GM19468 (cell line): ENCODE data around the gene SERPINB10.
"Not testable (repeated sequence)": the region's sequence is repeated elsewhere in the genome, so short reads cannot be mapped to it uniquely, and the experiment has no call there.

ENCODE experiments used
- ATAC-seq: cut with Tn5 transposase; IDR thresholded peaks from one replicate; pipeline ENCODE4 v1.9.1; 2021; ENCODE audit warnings: mild to moderate bottlenecking, moderate library complexity, moderate number of reproducible peaks; ENCODE audit not compliant: unreplicated experiment; ENCODE audit errors: extremely low read depth

SERPINB10 gene

DNA sequence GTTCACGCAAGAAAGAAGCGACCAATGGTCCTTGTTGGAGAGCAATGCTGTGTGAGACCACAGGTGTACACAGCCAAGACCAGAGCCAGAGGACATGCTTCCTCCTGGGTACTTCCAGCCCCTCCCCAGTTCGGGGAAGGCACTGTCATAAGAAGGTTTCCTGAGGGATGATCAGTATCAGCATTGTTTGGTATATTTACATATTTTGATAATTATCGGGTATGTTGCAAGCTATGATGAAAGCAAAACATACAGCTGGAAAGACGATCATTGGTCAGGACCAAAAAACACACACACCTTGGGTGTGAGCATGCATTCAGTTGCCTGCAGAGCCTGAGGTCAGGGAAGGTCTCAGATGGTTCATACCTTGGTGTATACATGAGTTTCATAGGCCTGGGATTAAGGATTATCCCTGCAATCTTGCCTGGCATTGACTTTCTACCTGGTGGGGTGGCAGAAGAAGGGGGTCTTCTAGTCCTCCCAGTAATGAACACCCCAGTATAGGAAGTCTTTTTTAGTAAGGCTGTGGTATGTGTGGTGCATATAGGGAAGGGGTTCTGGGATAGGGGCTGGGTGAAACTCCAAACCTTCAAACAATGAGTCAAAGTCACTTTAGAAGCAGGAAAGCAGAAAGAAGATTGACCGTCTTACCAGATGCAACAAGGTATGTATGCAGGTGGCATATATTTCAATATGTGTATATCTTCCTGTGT lies 17.4 kb upstream of the SERPINB10 start:
- no peak for ATAC-seq

DNA sequence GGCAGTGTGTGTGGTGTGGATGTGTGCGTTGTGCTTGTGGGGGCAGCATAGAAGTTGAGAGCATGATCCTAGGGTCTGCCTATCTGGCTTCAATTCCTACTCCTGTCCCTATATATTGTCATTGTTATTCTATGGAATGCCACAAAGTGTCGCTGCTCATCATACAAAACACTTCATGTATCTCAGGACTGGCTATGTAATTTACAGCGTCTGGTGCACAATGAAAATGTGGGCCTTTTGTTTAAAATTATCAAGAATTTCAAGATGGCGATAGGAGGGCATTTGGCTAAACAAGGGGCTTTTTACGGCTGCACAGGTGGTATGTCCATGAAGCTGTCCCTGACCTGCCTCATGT lies 16.8 kb upstream of the SERPINB10 start:
- ATAC-seq, result no peak

DNA sequence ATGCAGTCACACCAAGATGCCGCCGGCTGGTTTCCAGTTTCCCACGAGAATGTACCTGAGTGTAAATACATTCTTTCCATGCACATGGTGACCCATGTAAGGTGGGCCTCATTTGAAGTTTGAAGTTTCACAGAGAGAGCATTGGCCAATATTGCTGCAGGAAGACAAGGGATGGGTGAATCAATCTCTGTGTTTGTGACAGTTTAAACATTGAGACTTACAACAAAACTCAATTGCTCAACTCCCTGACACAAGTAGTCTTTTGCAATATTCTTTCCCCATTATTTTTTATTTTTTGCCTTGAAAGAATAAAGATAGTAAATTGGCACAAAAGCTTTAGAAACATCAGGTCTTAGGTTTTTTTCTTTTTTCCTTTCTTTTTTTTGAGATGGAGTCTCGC lies 15.2 kb upstream of the SERPINB10 start:
- no peak for ATAC-seq

DNA sequence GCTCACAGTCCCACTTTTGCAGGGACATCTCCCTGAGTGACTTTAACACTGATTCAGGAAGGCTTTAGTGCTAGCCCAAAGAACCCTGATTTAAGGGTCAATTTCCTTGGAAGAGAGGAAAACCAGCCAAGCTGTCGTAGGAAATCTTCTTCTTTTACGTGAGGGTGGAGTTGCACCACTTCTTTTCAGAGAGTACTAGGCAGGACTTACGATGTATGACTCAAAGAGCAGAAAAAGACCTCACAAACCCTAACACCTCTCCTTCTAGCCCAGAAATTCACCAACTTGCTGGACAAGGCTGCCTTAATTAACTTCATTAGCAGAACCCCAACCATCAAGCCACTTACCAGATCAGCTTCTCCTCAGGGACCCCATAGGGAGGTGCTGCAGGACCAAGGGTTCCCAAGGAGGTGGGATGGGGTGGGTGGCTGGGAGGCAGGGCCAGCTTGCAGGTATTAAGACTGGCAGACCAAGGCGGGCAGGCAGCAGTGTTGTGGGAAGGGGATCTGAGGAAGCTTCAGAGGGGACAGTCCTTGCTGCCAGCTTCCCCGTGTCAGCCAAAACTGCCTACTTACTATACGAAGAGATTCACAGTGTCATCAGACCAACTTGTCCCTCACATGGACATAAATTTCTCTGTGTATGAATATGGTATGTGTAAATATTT lies 13.5 kb upstream of the SERPINB10 start:
- ATAC-seq, result no peak

DNA sequence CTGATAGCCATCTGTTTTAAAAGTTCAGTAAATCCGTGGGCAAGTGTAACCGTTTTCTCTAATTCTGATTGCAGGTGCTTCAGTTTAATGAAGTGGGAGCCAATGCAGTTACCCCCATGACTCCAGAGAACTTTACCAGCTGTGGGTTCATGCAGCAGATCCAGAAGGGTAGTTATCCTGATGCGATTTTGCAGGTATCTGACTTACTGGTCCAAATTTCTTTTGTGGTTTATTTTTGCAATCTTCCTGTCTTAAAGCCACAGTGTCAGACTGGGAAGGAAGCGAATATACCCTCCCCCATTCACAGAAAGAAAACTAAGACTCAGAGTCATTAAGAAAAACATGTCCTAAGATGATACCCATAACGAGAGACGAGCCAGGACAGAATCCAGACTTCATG lies 12.6 kb upstream of the SERPINB10 start:
- ATAC-seq, result no peak

DNA sequence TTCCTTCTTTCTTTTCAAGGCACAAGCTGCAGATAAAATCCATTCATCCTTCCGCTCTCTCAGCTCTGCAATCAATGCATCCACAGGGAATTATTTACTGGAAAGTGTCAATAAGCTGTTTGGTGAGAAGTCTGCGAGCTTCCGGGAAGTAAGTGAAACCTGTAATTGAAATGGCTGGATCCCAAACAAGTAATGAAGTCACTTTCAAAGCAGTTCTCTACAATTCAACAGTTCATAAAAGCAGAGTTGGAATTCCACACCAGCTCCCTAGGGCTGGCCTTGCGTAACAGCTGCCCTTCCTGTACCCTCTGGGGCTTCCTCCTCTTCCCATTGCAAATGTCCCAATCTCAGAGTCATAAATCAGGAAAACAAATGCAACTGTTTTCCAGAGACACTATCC lies 10.7 kb upstream of the SERPINB10 start:
- ATAC-seq, result no peak

- ATAC-seq, result no peak
Observed at GRCh38 chr18:63899206-63899605, 8.6 kb upstream of the SERPINB10 start.

DNA sequence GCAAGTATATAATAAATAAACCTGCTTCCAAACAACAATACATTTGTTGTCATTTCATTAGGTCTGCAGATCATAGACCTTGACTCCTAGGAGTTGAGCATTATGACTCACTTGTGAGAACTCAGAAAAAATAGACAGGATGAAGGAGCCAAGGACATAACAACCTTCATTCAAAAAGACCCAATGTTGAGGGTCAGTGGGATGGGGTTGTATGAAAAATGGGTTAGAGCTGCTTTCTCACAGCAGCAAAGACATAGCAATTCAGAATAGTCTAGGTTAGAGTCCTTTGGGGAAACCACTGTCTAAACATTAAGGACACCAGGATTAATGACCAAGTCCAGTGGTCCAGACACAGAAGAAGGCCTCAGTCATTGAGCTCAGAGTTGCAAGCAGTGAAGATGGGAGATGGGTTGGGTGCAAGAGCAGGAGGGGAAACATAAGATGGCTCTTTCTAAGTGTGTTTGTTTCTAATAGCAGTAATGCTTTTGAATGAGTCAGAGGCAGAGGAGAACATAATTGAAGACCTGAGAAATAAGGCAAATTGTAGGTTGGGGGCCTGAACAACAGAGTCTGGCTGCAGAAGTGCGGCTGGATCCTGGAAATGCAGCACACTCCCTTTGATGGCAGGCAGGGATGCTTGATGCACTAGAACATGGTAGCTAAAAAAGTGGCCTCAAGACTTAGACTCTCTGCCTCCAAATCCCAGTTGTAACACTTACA lies 3.7 kb upstream of the SERPINB10 start:
- no peak for ATAC-seq

GRCh38 chr18:63904694-63905093 lies 3.1 kb upstream of the SERPINB10 start:
- no peak for ATAC-seq

- ATAC-seq, result no peak
Observed at GRCh38 chr18:63905361-63905760, 2.4 kb upstream of the SERPINB10 start.

DNA sequence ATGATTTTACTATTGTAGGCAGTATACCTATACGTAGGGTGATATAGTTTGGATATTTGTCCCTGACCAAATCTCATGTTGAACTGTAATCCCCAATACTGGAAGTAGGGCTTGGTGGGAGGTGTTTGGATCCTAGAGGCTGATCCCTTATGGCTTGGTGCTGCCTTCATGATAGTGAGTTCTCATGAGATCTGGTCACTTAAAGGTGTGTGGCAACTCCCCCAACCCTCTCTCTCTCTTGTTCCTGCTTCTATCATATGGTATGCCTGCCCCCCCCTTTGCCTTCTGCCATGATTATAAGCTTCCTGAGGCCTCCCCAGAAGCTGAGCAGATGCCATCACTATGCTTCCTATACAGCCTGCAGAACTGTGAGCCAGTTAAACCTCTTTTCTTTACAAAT lies 1.7 kb upstream of the SERPINB10 start:
- no peak for ATAC-seq

- no peak for ATAC-seq
Observed at GRCh38 chr18:63908858-63909257, 1.1 kb downstream of the SERPINB10 start.

- ATAC-seq, result no peak
Observed at GRCh38 chr18:63909870-63910269, 2.1 kb downstream of the SERPINB10 start.

DNA sequence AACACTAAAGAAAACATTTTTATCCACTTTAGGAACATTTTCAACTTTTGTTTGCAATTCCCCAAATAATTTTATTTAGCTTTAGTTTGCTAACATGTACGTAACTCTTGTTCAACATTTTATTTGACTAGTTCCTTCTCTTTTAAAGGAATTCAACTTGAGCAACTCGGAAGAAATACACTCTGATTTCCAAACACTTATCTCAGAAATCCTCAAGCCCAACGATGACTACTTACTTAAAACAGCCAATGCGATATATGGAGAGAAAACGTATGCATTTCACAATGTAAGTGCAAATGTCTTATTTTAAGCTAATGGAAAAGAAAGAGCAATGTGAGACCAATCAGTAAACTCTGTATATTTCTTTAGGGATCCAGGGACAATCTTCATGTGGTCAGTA lies 10.1 kb downstream of the SERPINB10 start:
- no peak for ATAC-seq

- no peak for ATAC-seq
Observed at GRCh38 chr18:63922049-63922448, 14.3 kb downstream of the SERPINB10 start.

DNA sequence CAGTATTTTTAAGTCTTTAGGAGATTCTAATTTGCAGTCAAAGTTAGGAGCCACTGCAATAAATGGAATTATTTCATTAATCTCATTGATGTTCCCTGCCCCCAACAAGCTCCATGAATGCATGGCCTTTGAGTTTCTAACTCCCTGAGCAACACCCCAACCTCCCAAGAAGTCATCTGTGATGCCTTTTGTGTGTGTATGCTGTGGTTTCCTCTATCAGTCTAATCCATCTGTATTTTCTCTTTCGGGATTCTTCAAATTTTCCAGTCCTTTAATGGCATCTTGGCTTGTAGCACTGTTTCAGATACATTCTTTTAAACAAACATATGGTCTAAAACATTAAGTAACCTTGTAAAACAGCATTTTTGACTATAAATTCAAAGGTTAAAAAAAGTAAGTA lies 16.8 kb downstream of the SERPINB10 start:
- ATAC-seq, result no peak

GRCh38 chr18:63928331-63928730 lies 20.6 kb downstream of the SERPINB10 start:
- ATAC-seq, result no peak

- not testable (repeated sequence) for ATAC-seq
Observed at GRCh38 chr18:63929369-63929768, 21.6 kb downstream of the SERPINB10 start.

DNA sequence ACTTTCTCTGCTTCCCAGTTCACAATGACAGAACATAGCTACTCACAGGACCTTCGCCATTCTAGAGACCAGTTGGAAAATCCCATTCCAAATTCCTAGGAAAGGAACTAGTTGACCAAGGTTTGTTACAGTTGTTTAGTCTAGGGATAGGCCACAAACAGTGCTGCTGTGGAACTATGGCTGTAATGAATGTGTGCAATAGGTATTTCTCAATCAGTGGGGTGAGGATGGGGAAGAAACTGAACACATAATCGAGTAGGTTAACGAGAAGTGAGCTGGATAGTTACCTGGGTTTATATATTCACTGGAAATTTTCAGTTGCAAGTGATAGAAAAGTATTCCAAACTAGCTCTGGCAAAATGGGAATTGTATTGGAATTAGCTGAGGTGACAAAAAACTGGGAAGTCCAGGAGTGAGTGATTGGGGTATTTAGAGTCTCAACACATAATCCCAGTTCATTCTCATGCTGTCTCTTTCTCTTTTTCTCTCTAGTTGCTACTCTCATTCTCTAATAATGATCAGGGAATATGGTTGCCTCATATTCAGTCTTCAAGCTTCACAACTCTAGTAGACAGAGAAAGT lies 23.1 kb downstream of the SERPINB10 start:
- ATAC-seq, result no peak

DNA sequence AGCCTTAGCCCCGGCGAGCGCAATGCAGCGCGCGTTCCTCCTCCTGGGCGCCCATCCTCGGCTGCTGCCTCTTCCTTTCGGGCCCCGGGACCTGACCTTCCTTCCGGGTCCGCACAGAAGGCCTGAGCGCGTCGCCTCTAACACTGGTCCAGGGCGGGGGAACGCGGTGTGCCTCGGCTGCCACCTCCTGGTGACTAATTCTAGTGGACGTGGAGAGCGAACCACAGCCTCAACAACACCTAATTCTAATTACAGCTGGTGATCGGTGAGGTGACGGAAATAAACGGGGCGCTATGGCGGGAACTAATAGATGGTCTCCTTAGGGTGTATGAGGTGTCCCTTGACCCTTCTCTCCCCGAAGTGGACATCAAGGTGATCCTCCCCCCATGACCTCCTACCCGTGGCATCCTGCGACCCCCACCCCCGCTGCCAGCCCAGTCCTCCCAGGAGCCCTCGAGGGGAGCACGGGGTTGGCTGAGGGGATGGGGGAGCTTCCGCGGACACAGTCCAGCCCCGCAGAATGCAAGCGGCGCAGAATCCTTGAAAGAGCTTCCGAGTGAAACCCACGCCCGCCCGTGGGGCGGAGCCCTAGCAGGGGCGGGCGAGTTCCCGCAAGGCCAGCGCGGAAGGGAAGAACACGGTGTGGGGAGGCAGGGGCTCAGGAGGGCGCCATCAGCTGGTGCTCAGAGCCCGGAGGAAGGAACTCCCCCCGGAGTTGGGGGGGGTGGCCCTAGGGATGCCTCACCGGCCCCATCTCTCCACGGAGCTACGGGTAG lies 28.6 kb downstream of the SERPINB10 start:
- peak; percentile 96 for ATAC-seq
